DND-41 (cell line): ENCODE measurements around the gene MSMB.

Experiments used
- ATAC-seq: fragments of 200-7000 bp; cut with Tn5 transposase; 3 replicates; pipeline ENCODE4 v1.9.1; 2021; ENCODE audit warnings: low read depth; ENCODE audit not compliant: insufficient read depth
- DNase-seq: peaks from one replicate; pipeline ENCODE4 v3.0.0-alpha.2; 2020
- H2AFZ ChIP-seq: 2 replicates; pipeline ENCODE4 v1.6.0; 2012; ENCODE audit warnings: low read depth, low read length
- H3K27ac ChIP-seq: 2 replicates; pipeline ENCODE4 v1.5.1; 2012; ENCODE audit warnings: low read length, inconsistent platforms
- H3K27me3 ChIP-seq: fragments of 200-600 bp; sonication (generic); 2 replicates; pipeline ENCODE4 v1.6.0; 2012; ENCODE audit warnings: low read length, mild to moderate bottlenecking, inconsistent platforms; ENCODE audit not compliant: insufficient read depth, poor library complexity
- H3K36me3 ChIP-seq: 2 replicates; pipeline ENCODE4 v1.5.1; 2012; ENCODE audit warnings: low read length, inconsistent platforms; ENCODE audit not compliant: insufficient read depth
- H3K4me1 ChIP-seq: 2 replicates; pipeline ENCODE4 v1.5.1; 2012; ENCODE audit warnings: mild to moderate bottlenecking, low read length; ENCODE audit not compliant: insufficient read depth
- H3K4me2 ChIP-seq: 2 replicates; pipeline ENCODE4 v1.6.0; 2012; ENCODE audit warnings: mild to moderate bottlenecking, moderate library complexity, low read length, inconsistent platforms; ENCODE audit not compliant: insufficient read depth
- H3K4me3 ChIP-seq, 2 experiments: fragments of 200-600 bp in 1 of 2; shearing (Covaris generic) in 1 of 2; 2 replicates each; pipeline ENCODE4 v1.5.1; 2012 to 2016; ENCODE audit warnings: inconsistent platforms in 2 of 2, low read length in 2 of 2, mild to moderate bottlenecking in 2 of 2, low read depth in 1 of 2, moderate library complexity in 1 of 2
- H3K79me2 ChIP-seq: 2 replicates; pipeline ENCODE4 v1.6.0; 2012; ENCODE audit warnings: low read length, inconsistent platforms; ENCODE audit not compliant: insufficient read depth
- H3K9ac ChIP-seq: 2 replicates; pipeline ENCODE4 v1.6.0; 2012; ENCODE audit warnings: low read depth, mild to moderate bottlenecking, inconsistent platforms, low read length, moderate library complexity
- H3K9me3 ChIP-seq: 2 replicates; pipeline ENCODE4 v1.5.1; 2012; ENCODE audit warnings: low read length, moderate library complexity, mild to moderate bottlenecking, inconsistent platforms; ENCODE audit not compliant: insufficient read depth, severe bottlenecking
- H4K20me1 ChIP-seq: 2 replicates; pipeline ENCODE4 v1.6.0; 2012; ENCODE audit warnings: low read length; ENCODE audit not compliant: insufficient read depth
- EZH2 ChIP-seq: IDR thresholded peaks from 3 replicates; pipeline ENCODE4 v1.6.1; 2012; ENCODE audit warnings: borderline replicate concordance, low read depth, mild to moderate bottlenecking, moderate library complexity, low read length, inconsistent platforms; ENCODE audit not compliant: severe bottlenecking
- TF ChIP-seq, protein P1 (sequence below): IDR thresholded peaks from 2 replicates; pipeline ENCODE4 v1.5.1; 2012; ENCODE audit warnings: borderline replicate concordance, low read length, moderate library complexity, mild to moderate bottlenecking; ENCODE audit not compliant: poor library complexity, severe bottlenecking; ENCODE audit errors: extremely low read depth

Gene MSMB

DNA sequence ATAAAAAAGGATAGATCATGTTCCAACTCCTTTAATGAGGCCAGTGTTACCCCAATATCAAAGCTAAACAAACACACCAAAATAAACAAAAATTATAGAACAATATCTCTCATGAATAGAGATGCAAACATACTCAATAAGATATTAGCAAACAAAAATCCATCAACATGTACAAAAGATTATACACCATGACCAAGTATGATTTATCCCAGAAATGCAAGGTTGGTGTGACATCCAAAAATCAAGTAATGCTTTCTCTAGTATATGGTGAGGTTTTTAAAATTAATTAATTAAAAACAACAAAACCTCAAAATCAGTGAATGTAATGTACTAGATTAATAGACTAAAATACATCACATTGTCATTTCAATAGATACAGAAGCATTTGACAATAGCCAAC lies 11.0 kb upstream of the MSMB start:
- H3K27me3 ChIP-seq = no peaks in the 10 kb centered on the region

DNA sequence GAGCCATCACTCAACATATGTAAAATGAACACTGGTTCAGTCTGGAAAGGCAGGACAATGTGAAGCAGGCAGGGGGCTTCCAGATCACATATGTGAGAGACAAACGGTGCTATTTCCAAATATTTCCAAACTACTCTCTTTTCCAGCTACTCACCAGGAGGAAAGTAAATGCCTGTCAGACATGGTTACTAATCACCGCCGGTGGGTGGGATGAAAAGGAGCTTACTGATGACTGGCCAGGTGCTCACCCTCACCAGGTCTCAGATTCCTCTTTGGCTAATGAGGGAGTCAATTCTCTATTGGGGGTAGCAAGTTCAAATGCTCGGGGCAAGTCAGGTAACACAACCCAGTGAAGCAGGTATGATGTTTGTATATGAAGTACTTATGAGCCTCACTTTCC lies 9.7 kb upstream of the MSMB start:
- H3K79me2 ChIP-seq = no peaks in the 10 kb centered on the region
- no peaks in the 10 kb centered on the region for H4K20me1 ChIP-seq
- no peak overlapping the region for H3K4me2 ChIP-seq
- no peak overlapping the region for H3K9ac ChIP-seq
- no peaks in the 10 kb centered on the region for H3K36me3 ChIP-seq
- H2AFZ ChIP-seq = no peak overlapping the region
- no peaks in the 10 kb centered on the region for H3K9me3 ChIP-seq
- ATAC-seq (no peak), DNase-seq (no peak)
- TF ChIP-seq, protein P1, sequence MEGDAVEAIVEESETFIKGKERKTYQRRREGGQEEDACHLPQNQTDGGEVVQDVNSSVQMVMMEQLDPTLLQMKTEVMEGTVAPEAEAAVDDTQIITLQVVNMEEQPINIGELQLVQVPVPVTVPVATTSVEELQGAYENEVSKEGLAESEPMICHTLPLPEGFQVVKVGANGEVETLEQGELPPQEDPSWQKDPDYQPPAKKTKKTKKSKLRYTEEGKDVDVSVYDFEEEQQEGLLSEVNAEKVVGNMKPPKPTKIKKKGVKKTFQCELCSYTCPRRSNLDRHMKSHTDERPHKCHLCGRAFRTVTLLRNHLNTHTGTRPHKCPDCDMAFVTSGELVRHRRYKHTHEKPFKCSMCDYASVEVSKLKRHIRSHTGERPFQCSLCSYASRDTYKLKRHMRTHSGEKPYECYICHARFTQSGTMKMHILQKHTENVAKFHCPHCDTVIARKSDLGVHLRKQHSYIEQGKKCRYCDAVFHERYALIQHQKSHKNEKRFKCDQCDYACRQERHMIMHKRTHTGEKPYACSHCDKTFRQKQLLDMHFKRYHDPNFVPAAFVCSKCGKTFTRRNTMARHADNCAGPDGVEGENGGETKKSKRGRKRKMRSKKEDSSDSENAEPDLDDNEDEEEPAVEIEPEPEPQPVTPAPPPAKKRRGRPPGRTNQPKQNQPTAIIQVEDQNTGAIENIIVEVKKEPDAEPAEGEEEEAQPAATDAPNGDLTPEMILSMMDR = no peak
- TF ChIP-seq EZH2 = no peak
- peaks cover 14% of the 10 kb centered on the region for H3K4me1 ChIP-seq
- H3K27ac ChIP-seq = no peak overlapping the region
- no peak overlapping the region for H3K4me3 ChIP-seq
- H3K27me3 ChIP-seq = no peaks in the 10 kb centered on the region

More for the DNA sequence above, 11.0 kb upstream of the MSMB start:
- no peak for ATAC-seq
- Histone ChIP-seq H2AFZ (no peak overlapping the region), H3K9ac (no peak overlapping the region), H3K4me2 (no peak overlapping the region), H4K20me1 (no peaks in the 10 kb centered on the region), H3K36me3 (no peaks in the 10 kb centered on the region), H3K27ac (no peak overlapping the region), H3K4me3 (no peak overlapping the region), H3K4me1 (peaks cover 11% of the 10 kb centered on the region), H3K9me3 (no peaks in the 10 kb centered on the region), H3K79me2 (no peaks in the 10 kb centered on the region)
- DNase-seq = no peak
- TF ChIP-seq EZH2 = no peak
- TF ChIP-seq, protein P1 = no peak

DNA sequence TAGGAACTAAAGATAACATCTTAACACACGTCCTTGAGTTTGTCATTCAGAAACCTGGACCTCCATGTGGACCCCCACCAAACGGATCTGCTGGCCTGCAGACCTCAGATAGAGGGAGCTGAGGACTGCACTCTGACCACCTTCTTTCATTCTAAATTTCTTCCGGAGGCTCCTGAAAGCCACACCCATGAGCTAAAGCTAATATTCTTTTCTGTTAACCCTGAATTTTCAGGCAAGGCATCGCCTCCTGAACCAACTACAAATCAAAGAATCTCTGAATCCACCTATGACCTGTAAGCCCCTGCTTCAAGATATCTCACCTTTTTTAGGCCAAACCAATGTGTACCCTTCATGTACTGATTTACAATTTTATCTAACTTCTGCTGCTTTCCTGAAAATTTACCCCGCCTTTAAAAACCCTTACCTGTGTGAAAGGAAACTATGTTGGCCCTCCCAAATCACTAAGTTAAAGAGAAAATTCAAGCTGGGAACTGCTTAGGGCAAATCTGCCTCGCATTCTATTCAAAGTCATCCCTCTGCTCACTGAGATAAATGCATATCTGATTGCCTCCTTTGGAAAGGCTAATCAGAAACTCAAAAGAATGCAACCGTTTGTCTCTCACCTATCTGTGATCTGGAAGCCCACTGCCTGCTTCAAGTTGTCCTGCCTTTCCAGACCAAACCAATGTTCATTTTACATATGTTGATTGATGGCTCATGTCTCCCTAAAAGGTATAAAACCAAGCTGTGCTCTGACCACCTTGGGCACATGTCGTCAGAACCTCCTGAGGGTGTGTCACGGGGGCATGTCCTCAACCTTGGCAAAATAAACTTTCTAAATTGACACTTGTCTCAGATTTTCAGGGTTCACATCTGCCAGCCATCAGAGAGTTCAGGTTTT lies 7.7 kb upstream of the MSMB start:
- H3K4me1 ChIP-seq = peaks cover 14% of the 10 kb centered on the region
- H3K4me2 ChIP-seq = no peak overlapping the region
- DNase-seq = no peak
- no peaks in the 10 kb centered on the region for H3K9me3 ChIP-seq
- ATAC-seq = no peak
- no peaks in the 10 kb centered on the region for H3K27me3 ChIP-seq
- H3K36me3 ChIP-seq = no peaks in the 10 kb centered on the region
- H3K79me2 ChIP-seq = no peaks in the 10 kb centered on the region
- H3K27ac ChIP-seq = no peak overlapping the region
- H3K9ac ChIP-seq = peak overlapping the region; percentile 14; the same call in 1 of the 2 replicates
- no peak overlapping the region for H2AFZ ChIP-seq
- H4K20me1 ChIP-seq = no peaks in the 10 kb centered on the region
- no peak for TF ChIP-seq EZH2
- TF ChIP-seq, protein P1 = no peak
- H3K4me3 ChIP-seq = no peak overlapping the region
